Right atrium auricular region (tissue), 2 donors: ENCODE measurements around the gene GSK3A. TPM values are rescaled to one million over a fixed set of nuclear protein-coding genes. Genes with fewer than 3 reads are reported as not detected.

ENCODE experiments used
- DNase-seq: peaks from one replicate; pipeline ENCODE4 v3.0.0-alpha.2; 2019; ENCODE audit warnings: low spot score
- H3K27ac ChIP-seq, 2 donors: fragments of 200-600 bp; sonication (generic); 1 replicate in 1 of 2; 2 replicates in 1 of 2; pipeline ENCODE4 v1.5.1; 2016 to 2019
- H3K27me3 ChIP-seq, 2 donors: fragments of 200-600 bp; sonication (generic); one replicate each; pipeline versions ENCODE4 v1.5.1 to v1.6.0; 2017 to 2019
- H3K36me3 ChIP-seq: fragments of 200-600 bp; sonication (generic); one replicate; pipeline ENCODE4 v1.5.1; 2016
- H3K4me1 ChIP-seq, 2 donors: fragments of 200-600 bp; sonication (generic); one replicate each; pipeline versions ENCODE4 v1.5.1 to v1.6.0; 2017 to 2019
- H3K4me3 ChIP-seq, 2 donors: fragments of 200-600 bp; sonication (generic); 1 replicate in 1 of 2; 2 replicates in 1 of 2; pipeline ENCODE4 v1.5.1; 2017 to 2019; ENCODE audit warnings: mild to moderate bottlenecking in 1 of 2, moderate library complexity in 1 of 2
- H3K9me3 ChIP-seq, 2 donors: fragments of 200-600 bp; sonication (generic); one replicate each; pipeline ENCODE4 v1.5.1; 2019
- total RNA-seq, 2 donors: library from RNA; depleted of rRNA; stranded (reverse); fragments of >200 nt; gene quantifications; one replicate each; pipeline ENCODE4 v1.1.0, GENCODE V29; 2016
- TF ChIP-seq, protein P1 (sequence below), 2 donors: fragments of 200-600 bp; sonication (generic); IDR thresholded peaks; one replicate each; pipeline ENCODE4 v1.5.1; 2019; ENCODE audit warnings: antibody characterized with exemption in 2 of 2

The GSK3A gene
- total RNA-seq, 2 donors from 2014 or later, result 18.1 to 27.9 TPM

DNA sequence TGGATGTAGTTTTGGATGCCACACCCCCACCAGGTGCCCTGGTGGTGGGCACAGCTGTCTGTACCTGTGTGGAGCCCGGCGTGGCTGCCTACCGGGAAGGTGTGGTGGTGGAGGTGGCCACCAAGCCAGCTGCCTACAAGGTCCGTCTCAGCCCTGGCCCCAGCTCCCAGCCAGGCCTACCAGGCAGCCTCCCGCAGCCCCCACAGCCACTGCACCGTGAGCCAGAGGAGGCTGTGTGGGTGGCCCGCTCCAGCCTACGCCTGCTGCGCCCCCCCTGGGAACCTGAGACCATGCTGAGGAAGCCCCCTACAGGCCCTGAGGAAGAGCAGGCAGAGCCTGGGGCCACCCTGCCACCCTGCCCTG lies 30.1 kb upstream of the GSK3A start:
- Histone ChIP-seq H3K36me3 (peaks cover 35% of the 10 kb centered on the region), H3K4me1 (peaks cover 0 to 65% of the 10 kb centered on the region in 2 donors), H3K27ac (no peak overlapping the region), H3K4me3 (no peak overlapping the region), H3K27me3 (no peaks in the 10 kb centered on the region), H3K9me3 (no peaks in the 10 kb centered on the region)
- no peak for DNase-seq
- TF ChIP-seq, protein P1, sequence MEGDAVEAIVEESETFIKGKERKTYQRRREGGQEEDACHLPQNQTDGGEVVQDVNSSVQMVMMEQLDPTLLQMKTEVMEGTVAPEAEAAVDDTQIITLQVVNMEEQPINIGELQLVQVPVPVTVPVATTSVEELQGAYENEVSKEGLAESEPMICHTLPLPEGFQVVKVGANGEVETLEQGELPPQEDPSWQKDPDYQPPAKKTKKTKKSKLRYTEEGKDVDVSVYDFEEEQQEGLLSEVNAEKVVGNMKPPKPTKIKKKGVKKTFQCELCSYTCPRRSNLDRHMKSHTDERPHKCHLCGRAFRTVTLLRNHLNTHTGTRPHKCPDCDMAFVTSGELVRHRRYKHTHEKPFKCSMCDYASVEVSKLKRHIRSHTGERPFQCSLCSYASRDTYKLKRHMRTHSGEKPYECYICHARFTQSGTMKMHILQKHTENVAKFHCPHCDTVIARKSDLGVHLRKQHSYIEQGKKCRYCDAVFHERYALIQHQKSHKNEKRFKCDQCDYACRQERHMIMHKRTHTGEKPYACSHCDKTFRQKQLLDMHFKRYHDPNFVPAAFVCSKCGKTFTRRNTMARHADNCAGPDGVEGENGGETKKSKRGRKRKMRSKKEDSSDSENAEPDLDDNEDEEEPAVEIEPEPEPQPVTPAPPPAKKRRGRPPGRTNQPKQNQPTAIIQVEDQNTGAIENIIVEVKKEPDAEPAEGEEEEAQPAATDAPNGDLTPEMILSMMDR (IDR thresholded peaks at IDR 0.05), result no peak

GRCh38 chr19:42271861-42272534 lies 29.6 kb upstream of the GSK3A start:
- Histone ChIP-seq H3K36me3 (peaks cover 35% of the 10 kb centered on the region), H3K4me1 (peaks cover 0 to 64% of the 10 kb centered on the region in 2 donors), H3K4me3 (no peak overlapping the region), H3K27ac (peak overlapping the region in 1 of 2 donors; percentile 91), H3K9me3 (no peaks in the 10 kb centered on the region), H3K27me3 (no peaks in the 10 kb centered on the region)
- no peak for DNase-seq
- TF ChIP-seq, protein P1 (IDR thresholded peaks at IDR 0.05), result no peak

DNA sequence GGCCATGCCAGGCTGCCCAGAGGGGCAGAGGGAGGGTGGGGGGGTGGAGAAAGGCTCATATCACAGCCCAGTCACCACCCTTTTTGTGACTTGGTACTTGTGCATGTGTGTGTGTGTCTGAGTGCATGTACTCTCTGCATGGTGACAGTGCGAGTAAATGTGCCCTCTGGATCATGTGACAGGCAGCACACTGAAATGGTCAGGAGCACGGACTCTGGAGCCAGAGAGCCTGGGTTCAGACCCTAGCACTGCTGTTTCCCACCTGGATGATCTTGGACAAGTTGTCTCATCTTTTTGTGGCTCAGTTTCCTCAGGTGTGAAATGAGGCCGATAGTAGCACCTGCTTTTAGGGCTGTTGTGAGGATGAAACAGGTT lies 28.6 kb upstream of the GSK3A start:
- no peaks in the 10 kb centered on the region for H3K9me3 ChIP-seq
- H3K4me1 ChIP-seq, result peaks cover 0 to 54% of the 10 kb centered on the region in 2 donors
- TF ChIP-seq, protein P1 (IDR thresholded peaks at IDR 0.05), result no peak
- peak overlapping the region; percentile 58 to 72 for H3K4me3 ChIP-seq
- peaks cover 35% of the 10 kb centered on the region for H3K36me3 ChIP-seq
- no peaks in the 10 kb centered on the region for H3K27me3 ChIP-seq
- no peak for DNase-seq
- peak overlapping the region; percentile 91 to 96 for H3K27ac ChIP-seq

DNA sequence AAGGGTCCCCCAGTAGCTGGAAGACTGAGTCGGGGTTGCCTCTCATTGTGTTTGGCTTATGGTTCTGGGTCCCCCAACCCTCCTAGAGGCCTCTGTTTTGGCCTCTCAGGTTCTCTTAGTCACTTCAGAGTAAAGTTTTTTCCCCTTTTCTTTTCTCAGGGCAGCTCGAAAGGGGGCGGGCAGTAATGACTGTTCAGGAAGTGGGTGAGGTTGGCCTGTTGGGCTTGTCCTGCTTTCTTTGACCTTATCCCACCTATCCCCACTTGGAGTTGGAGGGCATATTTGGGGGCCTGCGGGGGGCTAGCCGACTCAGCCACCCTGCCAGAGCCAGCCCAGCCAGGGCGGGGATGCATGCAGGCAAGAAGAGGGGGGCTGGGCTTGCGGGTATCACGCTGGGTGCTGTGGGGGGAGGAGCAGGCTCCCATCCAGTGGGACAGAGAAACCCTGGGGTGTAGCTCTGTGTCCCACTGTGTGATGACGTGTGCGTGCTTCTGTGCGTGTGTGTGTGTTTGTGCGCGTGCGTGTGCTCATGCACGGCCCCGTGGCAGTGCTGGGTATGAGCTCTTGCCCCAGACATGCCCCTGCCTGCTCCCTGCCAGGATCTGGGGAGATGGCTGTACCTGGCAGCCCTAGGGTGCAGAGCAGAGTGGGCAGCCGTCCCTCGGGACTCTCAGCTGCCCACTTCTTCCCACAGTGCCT lies 28.1 kb upstream of the GSK3A start:
- Histone ChIP-seq H3K27ac (peak overlapping the region; percentile 91 to 96), H3K27me3 (no peaks in the 10 kb centered on the region), H3K4me3 (peak overlapping the region; percentile 58 to 72), H3K4me1 (peaks cover 0 to 49% of the 10 kb centered on the region in 2 donors), H3K9me3 (no peaks in the 10 kb centered on the region), H3K36me3 (peaks cover 35% of the 10 kb centered on the region)
- TF ChIP-seq, protein P1 (IDR thresholded peaks at IDR 0.05), result no peak
- no peak for DNase-seq

DNA sequence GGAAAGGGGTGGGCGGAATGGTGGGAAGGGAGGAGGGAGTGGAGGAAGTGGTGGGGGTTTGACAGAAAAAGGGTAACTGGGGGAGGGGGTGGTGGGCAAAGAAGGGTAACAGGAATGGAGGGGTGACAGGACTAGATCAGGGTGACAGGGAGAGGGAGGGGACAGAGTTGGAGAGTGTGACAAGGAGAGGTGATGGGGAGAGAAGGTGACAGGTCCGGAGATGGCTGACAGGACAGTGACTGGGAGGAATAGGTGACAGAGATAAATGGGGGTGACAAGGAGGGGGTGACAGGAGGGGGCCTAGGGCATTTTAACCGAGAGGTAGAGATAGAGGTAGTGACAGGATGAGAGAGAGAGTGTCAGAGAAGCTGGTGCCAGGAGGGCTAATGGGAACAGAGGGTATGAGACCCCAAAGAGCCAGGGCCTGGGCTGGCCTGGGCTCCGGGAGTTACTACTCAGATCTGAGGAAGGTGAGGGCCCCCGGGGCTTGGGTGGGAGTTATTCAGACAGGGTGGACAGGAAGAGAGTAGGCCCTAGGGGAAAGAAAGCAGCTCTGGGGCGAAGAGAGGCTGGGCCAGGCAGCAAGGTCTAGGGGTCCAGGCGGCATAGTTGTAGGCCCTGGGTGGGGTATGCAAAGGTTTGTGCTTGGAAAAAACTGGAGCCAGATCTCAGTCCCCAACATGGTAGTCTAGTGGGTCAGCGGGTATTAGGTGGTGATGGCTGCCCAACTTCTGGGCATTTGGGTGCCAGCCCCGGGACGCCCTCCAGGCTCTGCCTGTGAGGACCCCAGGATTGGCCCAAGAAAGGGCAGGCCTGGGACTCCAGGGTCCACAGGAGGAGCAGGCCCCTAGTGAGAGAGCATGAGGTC lies 27.3 kb upstream of the GSK3A start:
- peaks cover 29% of the 10 kb centered on the region for H3K36me3 ChIP-seq
- H3K27ac ChIP-seq, result peak overlapping the region; percentile 91 to 96
- peaks cover 0 to 41% of the 10 kb centered on the region in 2 donors for H3K4me1 ChIP-seq
- H3K9me3 ChIP-seq, result no peaks in the 10 kb centered on the region
- H3K4me3 ChIP-seq, result peak overlapping the region; percentile 58 to 72
- TF ChIP-seq, protein P1 (IDR thresholded peaks at IDR 0.05), result no peak
- DNase-seq, result no peak
- no peaks in the 10 kb centered on the region for H3K27me3 ChIP-seq
